ENCODE measurements around the gene DISP1. TPM values are rescaled to one million over a fixed set of nuclear protein-coding genes. Genes with fewer than 3 reads are reported as not detected.

DISP1 gene
- total and polyA plus RNA-seq, 12 donors: 3.3 to 7.5 (median 5.5) TPM

- intact Hi-C loops (cut with DNase I): no loop called here
- Histone ChIP-seq H3K4me3 (no peak overlapping the region), H3K4me1 (peaks cover 0 to 25% (median 9%) of the 10 kb centered on the region in 9 donors), H3K9me3 (peaks cover 0 to 5% (median 0%) of the 10 kb centered on the region in 11 donors), H3K27ac (peak overlapping the region in 1 of 10 donors; percentile 36), H3K27me3 (peaks cover 0 to 7% (median 0%) of the 10 kb centered on the region in 7 donors), H3K36me3 (no peaks in the 10 kb centered on the region)
- ATAC-seq: no peak
- no peak for TF ChIP-seq CTCF (IDR thresholded peaks at IDR 0.05)
- 29 to 31% methylated on average over 2 of the region's 2 CpGs for WGBS, 2 donors
- DNase-seq: no peak
Measured at GRCh38 chr1:222784916-222785315, 29.9 kb upstream of the DISP1 start.

- peak in 2 of 8 donors; percentile 14 to 61 for ATAC-seq
- intact Hi-C loops (cut with DNase I): no loop called here
- peak overlapping the region in 1 of 10 donors; percentile 36 for H3K27ac ChIP-seq
Measured at GRCh38 chr1:222785529-222785928, 29.3 kb upstream of the DISP1 start.

GRCh38 chr1:222786121-222786520, 28.7 kb upstream of the DISP1 start:
- ATAC-seq (no peak), DNase-seq (no peak)
- H3K27ac ChIP-seq: no peak overlapping the region
- no peak for TF ChIP-seq CTCF (IDR thresholded peaks at IDR 0.05)
- WGBS, 2 donors: 36 to 63% methylated on average over 1 of the region's 1 CpG
- peaks cover 0 to 8% (median 0%) of the 10 kb centered on the region in 11 donors for H3K9me3 ChIP-seq
- no peaks in the 10 kb centered on the region for H3K36me3 ChIP-seq
- H3K4me3 ChIP-seq: no peak overlapping the region
- H3K4me1 ChIP-seq: peaks cover 0 to 25% (median 9%) of the 10 kb centered on the region in 9 donors
- H3K27me3 ChIP-seq: peaks cover 0 to 7% (median 0%) of the 10 kb centered on the region in 7 donors
- intact Hi-C loops (cut with DNase I): no loop called here

More at GRCh38 chr1:222785529-222785928, 29.3 kb upstream of the DISP1 start:
- peaks cover 0 to 8% (median 0%) of the 10 kb centered on the region in 11 donors for H3K9me3 ChIP-seq
- no peak for TF ChIP-seq CTCF (IDR thresholded peaks at IDR 0.05)
- peaks cover 0 to 25% (median 9%) of the 10 kb centered on the region in 9 donors for H3K4me1 ChIP-seq
- no peak overlapping the region for H3K4me3 ChIP-seq
- no peaks in the 10 kb centered on the region for H3K36me3 ChIP-seq
- no peak for DNase-seq
- H3K27me3 ChIP-seq: peaks cover 0 to 7% (median 0%) of the 10 kb centered on the region in 7 donors
- WGBS, 2 donors: 50 to 57% methylated on average over 2 of the region's 2 CpGs

GRCh38 chr1:222787729-222788128, 27.1 kb upstream of the DISP1 start:
- Histone ChIP-seq H3K4me1 (peaks cover 0 to 26% (median 9%) of the 10 kb centered on the region in 9 donors), H3K27ac (no peak overlapping the region), H3K9me3 (peaks cover 0 to 8% (median 0%) of the 10 kb centered on the region in 11 donors), H3K4me3 (no peak overlapping the region), H3K36me3 (no peaks in the 10 kb centered on the region), H3K27me3 (peaks cover 0 to under 1% (median 0%) of the 10 kb centered on the region in 7 donors)
- ATAC-seq (no peak), DNase-seq (no peak)
- TF ChIP-seq CTCF (IDR thresholded peaks at IDR 0.05): no peak
- intact Hi-C loops (cut with DNase I): no loop called here
- WGBS, 2 donors: 56 to 59% methylated on average over 4 of the region's 4 CpGs
